ENCODE data around the gene RASA2.

DNA sequence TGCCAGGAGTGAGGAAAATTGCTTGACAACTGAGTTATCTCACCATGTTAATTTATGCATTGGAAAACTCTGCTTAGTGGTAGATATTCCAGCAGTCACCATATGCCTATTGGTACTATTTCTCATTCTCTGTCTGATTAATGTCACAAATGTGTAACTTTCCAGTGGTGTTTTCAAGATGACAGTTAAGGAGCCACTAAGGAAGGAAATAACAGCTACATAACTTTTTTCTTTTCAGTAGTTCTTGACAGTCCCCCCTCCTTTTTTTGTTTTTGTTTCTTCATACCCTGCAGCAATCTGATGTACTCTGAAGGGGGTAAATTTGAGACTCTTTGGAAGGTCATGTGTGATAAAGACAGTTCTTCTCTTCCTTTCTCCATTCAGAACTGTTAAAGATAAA, 13.1 kb downstream of the RASA2 start:
- TF ChIP-seq CTCF (IDR thresholded peaks at IDR 0.05) (no peak), ZFX (IDR thresholded peaks at IDR 0.05; ENCODE audit: borderline replicate concordance) (no peak)

Data from 22Rv1 (cell line).